HepG2 (cell line): Measurements from ENCODE around the gene SATB2. TPM values are rescaled to one million over a fixed set of nuclear protein-coding genes. Genes with fewer than 3 reads are reported as not detected.

Source experiments
- GPN1 ChIP-seq: sonication (generic); formaldehyde crosslinking; IDR thresholded peaks from 2 replicates; pipeline ENCODE4 v1.5.1; 2020; ENCODE audit warnings: missing genetic modification reagents, borderline replicate concordance
- HNRNPK ChIP-seq: fragments of 200-400 bp; formaldehyde crosslinking; IDR thresholded peaks from 2 replicates; pipeline ENCODE4 v1.6.1; 2018; ENCODE audit warnings: low read length, low read depth, moderate library complexity, mild to moderate bottlenecking; ENCODE audit not compliant: poor library complexity, severe bottlenecking
- JUN ChIP-seq: sonication (generic); formaldehyde crosslinking; IDR thresholded peaks from 2 replicates; pipeline ENCODE4 v1.4.0; 2020; ENCODE audit warnings: mild to moderate bottlenecking, missing genetic modification reagents
- NPAS2 ChIP-seq: sonication (generic); formaldehyde crosslinking; IDR thresholded peaks from 2 replicates; pipeline ENCODE4 v1.8.0; 2022; ENCODE audit warnings: mild to moderate bottlenecking, missing genetic modification reagents, borderline replicate concordance
- NR1H2 ChIP-seq: sonication (generic); formaldehyde crosslinking; IDR thresholded peaks from 2 replicates; pipeline ENCODE4 v1.8.1; 2022; ENCODE audit warnings: low read depth, missing genetic modification reagents, borderline replicate concordance
- NR3C1 ChIP-seq: sonication (generic); formaldehyde crosslinking; IDR thresholded peaks from 2 replicates; pipeline ENCODE4 v1.4.0; 2020; ENCODE audit warnings: missing genetic modification reagents
- PITX1 ChIP-seq: sonication (generic); formaldehyde crosslinking; IDR thresholded peaks from 2 replicates; pipeline ENCODE4 v1.5.1; 2020; ENCODE audit warnings: mild to moderate bottlenecking, missing genetic modification reagents
- SRSF1 ChIP-seq: fragments of 200-400 bp; formaldehyde crosslinking; optimal IDR thresholded peaks from 2 replicates; pipeline ENCODE3; 2017; ENCODE audit warnings: mild to moderate bottlenecking, low read depth, low read length, moderate library complexity
- ZEB1 ChIP-seq: IDR thresholded peaks from 2 replicates; pipeline ENCODE4 v1.6.1; 2012; ENCODE audit warnings: mild to moderate bottlenecking, low read depth, inconsistent platforms; ENCODE audit not compliant: insufficient replicate concordance
- ZNF138 ChIP-seq: sonication (generic); formaldehyde crosslinking; IDR thresholded peaks from 2 replicates; pipeline ENCODE4 v1.5.0; 2020; ENCODE audit warnings: mild to moderate bottlenecking, low read depth, missing genetic modification reagents
- ZNF563 ChIP-seq: sonication (generic); formaldehyde crosslinking; IDR thresholded peaks from 2 replicates; pipeline ENCODE4 v1.8.0; 2022; ENCODE audit warnings: mild to moderate bottlenecking, moderate library complexity, missing genetic modification reagents
- ZNF597 ChIP-seq: sonication (generic); formaldehyde crosslinking; IDR thresholded peaks from 2 replicates; pipeline ENCODE4 v1.5.0; 2020; ENCODE audit warnings: missing genetic modification reagents
- ZNF704 ChIP-seq: sonication (generic); formaldehyde crosslinking; IDR thresholded peaks from 2 replicates; pipeline ENCODE4 v1.8.1; 2023; ENCODE audit warnings: mild to moderate bottlenecking, inconsistent platforms, moderate library complexity, missing genetic modification reagents, borderline replicate concordance
- ZNF83 ChIP-seq: sonication (generic); formaldehyde crosslinking; IDR thresholded peaks from 2 replicates; pipeline ENCODE4 v1.4.0; 2020; ENCODE audit warnings: missing genetic modification reagents, mild to moderate bottlenecking, borderline replicate concordance
- polyA plus RNA-seq, 8 experiments: library from polyadenylated mRNA; depleted of rRNA in 3 of 8; stranded (reverse) in 7 of 8; unstranded in 1 of 8; fragments of >200 nt; fragmentation: Illumina TruSeq in 4 of 8; extraction: Trizol in 4 of 8; gene quantifications; 2 replicates each; pipeline versions ENCODE4 v1.2.1 to v1.2.3, GENCODE V29; 2011 to 2016; ENCODE audit warnings: low read depth in 4 of 8, missing spikeins in 1 of 8, mixed read lengths in 1 of 8; ENCODE audit not compliant: insufficient read depth in 1 of 8
- total RNA-seq, 5 experiments: library from RNA; depleted of rRNA; stranded (reverse); fragments of >200 nt; fragmentation: Illumina TruSeq; extraction: Trizol; gene quantifications; 2 replicates each; pipeline ENCODE4 v1.2.3, GENCODE V29; 2016; ENCODE audit warnings: low read depth in 1 of 5
- TF ChIP-seq, protein P1 (sequence below): sonication (generic); formaldehyde crosslinking; IDR thresholded peaks from 2 replicates; pipeline ENCODE4 v1.8.1; 2023; ENCODE audit warnings: missing genetic modification reagents, inconsistent platforms, borderline replicate concordance
- TF ChIP-seq, protein P2 (sequence below): IDR thresholded peaks from 2 replicates; pipeline ENCODE4 v1.6.1; 2016; ENCODE audit warnings: low read depth, borderline replicate concordance
- TF ChIP-seq, protein P3 (sequence below): sonication (generic); formaldehyde crosslinking; IDR thresholded peaks from 2 replicates; pipeline ENCODE4 v1.4.0; 2020; ENCODE audit warnings: missing genetic modification reagents, mild to moderate bottlenecking, borderline replicate concordance
- TF ChIP-seq, protein P4 (sequence below): sonication (generic); formaldehyde crosslinking; IDR thresholded peaks from 2 replicates; pipeline ENCODE4 v1.5.0; 2020; ENCODE audit warnings: mild to moderate bottlenecking, missing genetic modification reagents

Gene SATB2
- total and polyA plus RNA-seq, 2 of the 13 experiments (the other 11 are each of a cell fraction or from before 2014, with no cell fraction given), result 2.5 to 5.5 TPM

- peak; percentile 90; the same call in 1 of the 2 replicates for TF ChIP-seq ZNF704 (CRISPR knock-in tag)
- peak; percentile 76; the same call in 1 of the 2 replicates for TF ChIP-seq ZNF138
- TF ChIP-seq SRSF1, result peak; percentile 82
- TF ChIP-seq, protein P1, sequence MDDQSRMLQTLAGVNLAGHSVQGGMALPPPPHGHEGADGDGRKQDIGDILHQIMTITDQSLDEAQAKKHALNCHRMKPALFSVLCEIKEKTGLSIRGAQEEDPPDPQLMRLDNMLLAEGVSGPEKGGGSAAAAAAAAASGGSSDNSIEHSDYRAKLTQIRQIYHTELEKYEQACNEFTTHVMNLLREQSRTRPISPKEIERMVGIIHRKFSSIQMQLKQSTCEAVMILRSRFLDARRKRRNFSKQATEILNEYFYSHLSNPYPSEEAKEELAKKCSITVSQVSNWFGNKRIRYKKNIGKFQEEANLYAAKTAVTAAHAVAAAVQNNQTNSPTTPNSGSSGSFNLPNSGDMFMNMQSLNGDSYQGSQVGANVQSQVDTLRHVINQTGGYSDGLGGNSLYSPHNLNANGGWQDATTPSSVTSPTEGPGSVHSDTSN (CRISPR knock-in tag), result no peak
- no peak for TF ChIP-seq GPN1
- TF ChIP-seq, protein P2, sequence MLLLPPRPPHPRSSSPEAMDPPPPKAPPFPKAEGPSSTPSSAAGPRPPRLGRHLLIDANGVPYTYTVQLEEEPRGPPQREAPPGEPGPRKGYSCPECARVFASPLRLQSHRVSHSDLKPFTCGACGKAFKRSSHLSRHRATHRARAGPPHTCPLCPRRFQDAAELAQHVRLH, result peak; percentile 86; the same call in 1 of the 2 replicates
- no peak for TF ChIP-seq ZEB1
- TF ChIP-seq JUN (CRISPR knock-in tag), result no peak
- TF ChIP-seq, protein P3, sequence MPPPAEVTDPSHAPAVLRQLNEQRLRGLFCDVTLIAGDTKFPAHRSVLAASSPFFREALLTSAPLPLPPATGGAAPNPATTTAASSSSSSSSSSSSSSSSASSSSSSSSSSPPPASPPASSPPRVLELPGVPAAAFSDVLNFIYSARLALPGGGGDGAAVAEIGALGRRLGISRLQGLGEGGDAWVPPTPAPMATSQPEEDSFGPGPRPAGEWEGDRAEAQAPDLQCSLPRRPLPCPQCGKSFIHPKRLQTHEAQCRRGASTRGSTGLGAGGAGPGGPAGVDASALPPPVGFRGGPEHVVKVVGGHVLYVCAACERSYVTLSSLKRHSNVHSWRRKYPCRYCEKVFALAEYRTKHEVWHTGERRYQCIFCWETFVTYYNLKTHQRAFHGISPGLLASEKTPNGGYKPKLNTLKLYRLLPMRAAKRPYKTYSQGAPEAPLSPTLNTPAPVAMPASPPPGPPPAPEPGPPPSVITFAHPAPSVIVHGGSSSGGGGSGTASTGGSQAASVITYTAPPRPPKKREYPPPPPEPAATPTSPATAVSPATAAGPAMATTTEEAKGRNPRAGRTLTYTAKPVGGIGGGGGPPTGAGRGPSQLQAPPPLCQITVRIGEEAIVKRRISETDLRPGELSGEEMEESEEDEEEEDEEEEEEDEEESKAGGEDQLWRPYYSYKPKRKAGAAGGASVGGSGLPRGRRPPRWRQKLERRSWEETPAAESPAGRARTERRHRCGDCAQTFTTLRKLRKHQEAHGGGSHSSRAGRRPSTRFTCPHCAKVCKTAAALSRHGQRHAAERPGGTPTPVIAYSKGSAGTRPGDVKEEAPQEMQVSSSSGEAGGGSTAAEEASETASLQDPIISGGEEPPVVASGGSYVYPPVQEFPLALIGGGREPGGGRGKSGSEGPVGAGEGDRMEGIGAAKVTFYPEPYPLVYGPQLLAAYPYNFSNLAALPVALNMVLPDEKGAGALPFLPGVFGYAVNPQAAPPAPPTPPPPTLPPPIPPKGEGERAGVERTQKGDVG (CRISPR knock-in tag), result peak; percentile 89
- TF ChIP-seq, protein P4, sequence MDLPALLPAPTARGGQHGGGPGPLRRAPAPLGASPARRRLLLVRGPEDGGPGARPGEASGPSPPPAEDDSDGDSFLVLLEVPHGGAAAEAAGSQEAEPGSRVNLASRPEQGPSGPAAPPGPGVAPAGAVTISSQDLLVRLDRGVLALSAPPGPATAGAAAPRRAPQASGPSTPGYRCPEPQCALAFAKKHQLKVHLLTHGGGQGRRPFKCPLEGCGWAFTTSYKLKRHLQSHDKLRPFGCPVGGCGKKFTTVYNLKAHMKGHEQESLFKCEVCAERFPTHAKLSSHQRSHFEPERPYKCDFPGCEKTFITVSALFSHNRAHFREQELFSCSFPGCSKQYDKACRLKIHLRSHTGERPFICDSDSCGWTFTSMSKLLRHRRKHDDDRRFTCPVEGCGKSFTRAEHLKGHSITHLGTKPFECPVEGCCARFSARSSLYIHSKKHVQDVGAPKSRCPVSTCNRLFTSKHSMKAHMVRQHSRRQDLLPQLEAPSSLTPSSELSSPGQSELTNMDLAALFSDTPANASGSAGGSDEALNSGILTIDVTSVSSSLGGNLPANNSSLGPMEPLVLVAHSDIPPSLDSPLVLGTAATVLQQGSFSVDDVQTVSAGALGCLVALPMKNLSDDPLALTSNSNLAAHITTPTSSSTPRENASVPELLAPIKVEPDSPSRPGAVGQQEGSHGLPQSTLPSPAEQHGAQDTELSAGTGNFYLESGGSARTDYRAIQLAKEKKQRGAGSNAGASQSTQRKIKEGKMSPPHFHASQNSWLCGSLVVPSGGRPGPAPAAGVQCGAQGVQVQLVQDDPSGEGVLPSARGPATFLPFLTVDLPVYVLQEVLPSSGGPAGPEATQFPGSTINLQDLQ (CRISPR knock-in tag), result peak; percentile 94
- TF ChIP-seq NR3C1, result no peak
- TF ChIP-seq ZNF563 (CRISPR knock-in tag), result peak; percentile 95
- TF ChIP-seq NR1H2 (CRISPR knock-in tag), result peak; percentile 85; the same call in 1 of the 2 replicates
- TF ChIP-seq ZNF83 (CRISPR knock-in tag), result no peak
- peak; percentile 94 for TF ChIP-seq PITX1
- TF ChIP-seq ZNF597 (CRISPR knock-in tag), result no peak
- TF ChIP-seq HNRNPK, result no peak
- TF ChIP-seq NPAS2 (CRISPR knock-in tag), result no peak
These were observed 1.8 kb upstream of the SATB2 start (continued) for GRCh38 chr2:199459286-199460100.
